SK-N-SH (cell line): ENCODE results near the gene UBTD2. TPM values are rescaled to one million over a fixed set of nuclear protein-coding genes. Genes with fewer than 3 reads are reported as not detected.
A peak's percentile ranks its signal among the peaks of the same experiment; 100 is the strongest.

Experiments used
- CTCF ChIA-PET: fragments of 300-600, 350-600 bp; formaldehyde crosslinking; extraction: SDS; loops from one replicate; lab custom pipeline; 2021; lab: Yijun Ruan, JAX
- POLR2A ChIA-PET: fragments of 350-600 bp; sonication (Branson Sonifier 250); formaldehyde crosslinking; extraction: SDS; loops from one replicate; lab custom pipeline; 2020; ENCODE audit warnings: antibody characterized with exemption, inconsistent platforms; lab: Yijun Ruan, JAX
- DNase-seq: peaks from one replicate; pipeline ENCODE4 v3.0.0; 2012
- H2AFZ ChIP-seq: fragments of 200-600 bp; sonication (generic); 2 replicates; pipeline ENCODE4 v1.8.1; 2016; ENCODE audit warnings: antibody characterized with exemption, mild to moderate bottlenecking, low read depth
- H3F3A ChIP-seq: fragments of 200-600 bp; sonication (generic); replicated peaks from 2 replicates; pipeline ENCODE3; 2016; ENCODE audit warnings: antibody characterized with exemption, mild to moderate bottlenecking; ENCODE audit not compliant: insufficient read depth
- H3K27ac ChIP-seq, 2 experiments: fragments of 200-500 bp in 1 of 2; fragments of 200-600 bp in 1 of 2; sonication (Bioruptor generic) in 1 of 2; sonication (generic), shearing (Covaris generic) in 1 of 2; 2 replicates each; pipeline versions ENCODE4 v1.5.1 to v1.6.1; 2014 to 2016; ENCODE audit warnings: low read depth in 2 of 2, inconsistent platforms in 1 of 2, low read length in 1 of 2, mild to moderate bottlenecking in 1 of 2, mixed read lengths in 1 of 2
- H3K27me3 ChIP-seq: fragments of 200-600 bp; sonication (generic), shearing (Covaris generic); 2 replicates; pipeline ENCODE4 v1.6.1; 2016; ENCODE audit warnings: mixed run types; ENCODE audit not compliant: insufficient read depth
- H3K36me3 ChIP-seq, 2 experiments: fragments of 200-500 bp in 1 of 2; fragments of 200-600 bp in 1 of 2; sonication (Bioruptor generic) in 1 of 2; sonication (generic) in 1 of 2; replicated peaks in 1 of 2; 2 replicates each; pipeline versions ENCODE3 to v1.5.1; 2014 to 2016; ENCODE audit warnings: low read length in 1 of 2, mild to moderate bottlenecking in 1 of 2; ENCODE audit not compliant: insufficient read depth in 2 of 2, control insufficient read depth in 1 of 2
- H3K4me1 ChIP-seq, 2 experiments: fragments of 200-500 bp in 1 of 2; fragments of 200-600 bp in 1 of 2; sonication (Bioruptor generic) in 1 of 2; sonication (generic), shearing (Covaris generic) in 1 of 2; 2 replicates each; pipeline versions ENCODE4 v1.5.1 to v1.6.1; 2014 to 2016; ENCODE audit warnings: low read depth in 1 of 2, low read length in 1 of 2, mixed run types in 1 of 2; ENCODE audit not compliant: insufficient read depth in 2 of 2, control insufficient read depth in 1 of 2
- H3K4me2 ChIP-seq: fragments of 200-600 bp; sonication (generic), shearing (Covaris generic); 2 replicates; pipeline ENCODE4 v1.6.1; 2017; ENCODE audit warnings: mixed run types
- H3K4me3 ChIP-seq, 2 experiments: fragments of 200-500 bp in 1 of 2; fragments of 200-600 bp in 1 of 2; sonication (Bioruptor generic) in 1 of 2; sonication (generic), shearing (Covaris generic) in 1 of 2; 2 replicates each; pipeline versions ENCODE4 v1.5.1 to v1.8.1; 2014 to 2016; ENCODE audit warnings: low read depth in 2 of 2, inconsistent platforms in 1 of 2, low read length in 1 of 2, mild to moderate bottlenecking in 1 of 2, mixed read lengths in 1 of 2, moderate library complexity in 1 of 2
- H3K79me2 ChIP-seq: fragments of 200-600 bp; sonication (generic); 2 replicates; pipeline ENCODE4 v1.8.1; 2017; ENCODE audit warnings: mild to moderate bottlenecking; ENCODE audit not compliant: insufficient read depth
- H3K9ac ChIP-seq: fragments of 200-600 bp; sonication (generic); 2 replicates; pipeline ENCODE4 v1.6.1; 2017; ENCODE audit warnings: mixed run types
- H3K9me2 ChIP-seq: fragments of 200-600 bp; sonication (generic); 2 replicates; pipeline ENCODE4 v1.6.1; 2017; ENCODE audit warnings: mixed run types
- H3K9me3 ChIP-seq: fragments of 200-600 bp; sonication (generic); 2 replicates; pipeline ENCODE4 v1.6.1; 2017; ENCODE audit warnings: mixed run types, mild to moderate bottlenecking, moderate library complexity
- H4K20me1 ChIP-seq: fragments of 200-600 bp; sonication (generic); 2 replicates; pipeline ENCODE4 v1.6.1; 2017; ENCODE audit warnings: mild to moderate bottlenecking, mixed run types; ENCODE audit not compliant: insufficient read depth
- FOXM1 ChIP-seq: IDR thresholded peaks from 2 replicates; pipeline ENCODE4 v1.4.0; 2012; ENCODE audit warnings: low read depth, mild to moderate bottlenecking
- GABPA ChIP-seq: IDR thresholded peaks from 2 replicates; pipeline ENCODE4 v1.4.0; 2012; ENCODE audit warnings: low read depth, mild to moderate bottlenecking
- GATA2 ChIP-seq: sonication (generic); formaldehyde crosslinking; IDR thresholded peaks from 2 replicates; pipeline ENCODE4 v1.5.0; 2020; ENCODE audit warnings: mild to moderate bottlenecking, missing genetic modification reagents
- NFIC ChIP-seq: IDR thresholded peaks from 2 replicates; pipeline ENCODE4 v1.4.0; 2012; ENCODE audit warnings: borderline replicate concordance
- PBX3 ChIP-seq: IDR thresholded peaks from 2 replicates; pipeline ENCODE4; 2012
- RAD21 ChIP-seq: IDR thresholded peaks from 2 replicates; pipeline ENCODE4 v1.6.1; 2012; ENCODE audit warnings: mild to moderate bottlenecking, low read length
- REST ChIP-seq: IDR thresholded peaks from 2 replicates; pipeline ENCODE4 v1.6.1; 2012; ENCODE audit warnings: mild to moderate bottlenecking, low read depth, low read length, moderate library complexity
- SIN3A ChIP-seq: IDR thresholded peaks from 2 replicates; pipeline ENCODE4 v1.6.1; 2012; ENCODE audit warnings: low read depth, mild to moderate bottlenecking, low read length, moderate library complexity, borderline replicate concordance
- TEAD4 ChIP-seq: IDR thresholded peaks from 2 replicates; pipeline ENCODE4 v1.4.0; 2012; ENCODE audit warnings: mild to moderate bottlenecking, borderline replicate concordance; ENCODE audit not compliant: insufficient read depth
- YY1 ChIP-seq: IDR thresholded peaks from 2 replicates; pipeline ENCODE4 v1.4.0; 2012; ENCODE audit warnings: low read depth, mild to moderate bottlenecking
- ZBTB33 ChIP-seq: IDR thresholded peaks from 2 replicates; pipeline ENCODE4 v1.4.0; 2012; ENCODE audit warnings: low read depth, borderline replicate concordance
- WGBS: methylation state at CpG from one replicate; pipeline ENCODE4 v1.1.6; 2017; ENCODE audit warnings: low lambda C conversion rate; 5-methylcytosine and 5-hydroxymethylcytosine counted together
- polyA plus RNA-seq, 3 experiments: library from polyadenylated mRNA; depleted of rRNA; stranded (reverse); fragments of >200 nt; gene quantifications; 2 replicates each; pipeline ENCODE4 v1.2.3, GENCODE V29; 2012

The UBTD2 gene
- polyA plus RNA-seq, 1 of the 3 experiments (the other 2 are of a cell fraction) = 13.8 TPM

GRCh38 chr5:172235132-172235780 is 48.3 kb downstream of the UBTD2 start:
- ChIA-PET CTCF (interaction anchor here (1.2 kb wide), 1 partner anchor 47 kb away, joined by 4 read pairs; the partner anchor contains the start of gene STK10), POLR2A (no interaction called here)
- no peaks in the 10 kb centered on the region for H3K9me2 ChIP-seq
- H4K20me1 ChIP-seq = peaks cover 44% of the 10 kb centered on the region
- TF ChIP-seq ZBTB33 (no peak), RAD21 (no peak), GATA2 (CRISPR knock-in tag) (peak; percentile 21; the same call in 1 of the 2 replicates), FOXM1 (no peak), GABPA (no peak), TEAD4 (no peak), NFIC (no peak), REST (no peak)
- H2AFZ ChIP-seq = no peak overlapping the region
- no peak overlapping the region; a peak in 1 of 4 replicates for H3K27ac ChIP-seq
- H3K4me3 ChIP-seq = no peak overlapping the region
- no peaks in the 10 kb centered on the region for H3K27me3 ChIP-seq
- peaks cover 15 to 41% of the 10 kb centered on the region in 2 experiments for H3K36me3 ChIP-seq
- peaks cover 86% of the 10 kb centered on the region for H3K79me2 ChIP-seq
- H3F3A ChIP-seq = peaks cover 14% of the 10 kb centered on the region
- DNase-seq = no peak
- peaks cover 0 to 10% of the 10 kb centered on the region in 2 experiments; a peak in 2 of 4 replicates for H3K4me1 ChIP-seq
- WGBS = 61% methylated on average over 4 of the region's 4 CpGs
- H3K4me2 ChIP-seq = no peak overlapping the region
- no peaks in the 10 kb centered on the region for H3K9me3 ChIP-seq
- H3K9ac ChIP-seq = no peak overlapping the region

GRCh38 chr5:172234031-172234430 is 49.5 kb downstream of the UBTD2 start:
- no peak overlapping the region for H3K4me3 ChIP-seq
- no peak overlapping the region for H3K4me2 ChIP-seq
- POLR2A ChIA-PET = no interaction called here
- no peak overlapping the region for H2AFZ ChIP-seq
- over 99% methylated on average over 4 of the region's 4 CpGs for WGBS
- H3K27me3 ChIP-seq = no peaks in the 10 kb centered on the region
- peaks cover 80% of the 10 kb centered on the region for H3K79me2 ChIP-seq
- CTCF ChIA-PET = interaction anchor here (1.0 to 1.5 kb wide), 2 partner anchors 46 to 49 kb away, joined by 3 read pairs; partner anchors contain the start of gene STK10
- H3K27ac ChIP-seq = no peak overlapping the region
- TF ChIP-seq SIN3A (no peak), NFIC (no peak), PBX3 (no peak), RAD21 (no peak), YY1 (no peak)
- H4K20me1 ChIP-seq = peaks cover 44% of the 10 kb centered on the region
- H3K9me2 ChIP-seq = no peaks in the 10 kb centered on the region
- H3K9me3 ChIP-seq = no peaks in the 10 kb centered on the region
- peaks cover 21 to 49% of the 10 kb centered on the region in 2 experiments for H3K36me3 ChIP-seq
- H3F3A ChIP-seq = peaks cover 14% of the 10 kb centered on the region
- H3K4me1 ChIP-seq = peaks cover 0 to 10% of the 10 kb centered on the region in 2 experiments; a peak in 2 of 4 replicates
- H3K9ac ChIP-seq = no peak overlapping the region
- DNase-seq = no peak
